PC-3 (cell line): ENCODE results near the gene ATP5PB.

ENCODE experiments used
- EZH2 ChIP-seq: fragments of 300-600 bp; sonication (generic); IDR thresholded peaks from one replicate; pipeline ENCODE4 v1.6.1; 2017; ENCODE audit warnings: antibody characterized with exemption, mild to moderate bottlenecking, low read length; ENCODE audit not compliant: unreplicated experiment
- TF ChIP-seq, protein P1 (sequence below): fragments of 300-600 bp; sonication (generic); conservative IDR thresholded peaks from 2 replicates; pipeline ENCODE4 v1.5.1; 2017; ENCODE audit warnings: antibody characterized with exemption, low read depth, mild to moderate bottlenecking, low read length

DNA sequence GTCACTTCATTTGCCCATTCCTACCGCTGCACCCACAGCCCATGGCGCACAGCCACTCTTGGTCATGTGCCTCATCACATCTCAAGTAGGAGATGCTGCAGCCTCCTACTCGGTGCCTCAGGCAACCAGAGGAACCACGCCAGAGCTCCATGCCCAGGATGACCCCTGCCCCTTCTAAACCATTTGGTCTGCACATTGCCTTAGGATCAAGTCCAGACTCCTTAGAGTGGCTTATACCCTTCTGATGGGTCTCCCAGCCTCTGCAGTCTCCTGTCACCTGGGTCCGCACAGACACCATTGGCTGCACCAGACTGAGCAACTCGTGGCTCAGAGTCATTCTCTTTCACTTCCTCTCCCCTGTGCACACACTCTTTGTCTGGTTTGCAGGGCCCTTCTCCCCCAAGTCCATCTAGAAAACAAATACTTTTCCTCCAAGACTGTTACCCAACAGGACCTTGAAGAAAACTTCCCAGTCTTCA is 56.4 kb downstream of the ATP5PB start:
- TF ChIP-seq, protein P1, sequence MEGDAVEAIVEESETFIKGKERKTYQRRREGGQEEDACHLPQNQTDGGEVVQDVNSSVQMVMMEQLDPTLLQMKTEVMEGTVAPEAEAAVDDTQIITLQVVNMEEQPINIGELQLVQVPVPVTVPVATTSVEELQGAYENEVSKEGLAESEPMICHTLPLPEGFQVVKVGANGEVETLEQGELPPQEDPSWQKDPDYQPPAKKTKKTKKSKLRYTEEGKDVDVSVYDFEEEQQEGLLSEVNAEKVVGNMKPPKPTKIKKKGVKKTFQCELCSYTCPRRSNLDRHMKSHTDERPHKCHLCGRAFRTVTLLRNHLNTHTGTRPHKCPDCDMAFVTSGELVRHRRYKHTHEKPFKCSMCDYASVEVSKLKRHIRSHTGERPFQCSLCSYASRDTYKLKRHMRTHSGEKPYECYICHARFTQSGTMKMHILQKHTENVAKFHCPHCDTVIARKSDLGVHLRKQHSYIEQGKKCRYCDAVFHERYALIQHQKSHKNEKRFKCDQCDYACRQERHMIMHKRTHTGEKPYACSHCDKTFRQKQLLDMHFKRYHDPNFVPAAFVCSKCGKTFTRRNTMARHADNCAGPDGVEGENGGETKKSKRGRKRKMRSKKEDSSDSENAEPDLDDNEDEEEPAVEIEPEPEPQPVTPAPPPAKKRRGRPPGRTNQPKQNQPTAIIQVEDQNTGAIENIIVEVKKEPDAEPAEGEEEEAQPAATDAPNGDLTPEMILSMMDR: no peak
- no peak for TF ChIP-seq EZH2
